HG03575 (cell line): ENCODE data around the gene ZNF862.

Source experiments
- ATAC-seq: cut with Tn5 transposase; IDR thresholded peaks from one replicate; pipeline ENCODE4 v1.9.1; 2021; ENCODE audit not compliant: unreplicated experiment, insufficient number of reproducible peaks, low FRiP score; ENCODE audit errors: extremely low read depth

ZNF862 gene

GRCh38 chr7:149806726-149807125 lies 31.4 kb upstream of the ZNF862 start:
- ATAC-seq: no peak

GRCh38 chr7:149808311-149808710 lies 29.9 kb upstream of the ZNF862 start:
- no peak for ATAC-seq

GRCh38 chr7:149809215-149809614 lies 29.0 kb upstream of the ZNF862 start:
- ATAC-seq: no peak

GRCh38 chr7:149811221-149811620 lies 27.0 kb upstream of the ZNF862 start:
- no peak for ATAC-seq

GRCh38 chr7:149811831-149812490 lies 26.2 kb upstream of the ZNF862 start:
- ATAC-seq: no peak

GRCh38 chr7:149813254-149814035 lies 24.7 kb upstream of the ZNF862 start:
- ATAC-seq: no peak

- no peak for ATAC-seq
Measured at GRCh38 chr7:149814494-149814893, 23.7 kb upstream of the ZNF862 start.

GRCh38 chr7:149815121-149815520 lies 23.1 kb upstream of the ZNF862 start:
- no peak for ATAC-seq

GRCh38 chr7:149815661-149816266 lies 22.4 kb upstream of the ZNF862 start:
- ATAC-seq: no peak

GRCh38 chr7:149816267-149816751 lies 21.9 kb upstream of the ZNF862 start:
- ATAC-seq: no peak

GRCh38 chr7:149816794-149817193 lies 21.4 kb upstream of the ZNF862 start:
- no peak for ATAC-seq

GRCh38 chr7:149817301-149817771 lies 20.8 kb upstream of the ZNF862 start:
- ATAC-seq: no peak

GRCh38 chr7:149817836-149818535 lies 20.2 kb upstream of the ZNF862 start:
- no peak for ATAC-seq

GRCh38 chr7:149818536-149818840 lies 19.7 kb upstream of the ZNF862 start:
- ATAC-seq: no peak

GRCh38 chr7:149819141-149819960 lies 18.8 kb upstream of the ZNF862 start:
- no peak for ATAC-seq

GRCh38 chr7:149819961-149820340 lies 18.2 kb upstream of the ZNF862 start:
- ATAC-seq: no peak

- no peak for ATAC-seq
Measured at GRCh38 chr7:149820622-149821190, 17.5 kb upstream of the ZNF862 start.
